Rectal smooth muscle tissue (tissue), 1 donor: ENCODE measurements around the gene TEPSIN.

Source experiments
- H3K27ac ChIP-seq: one replicate; pipeline ENCODE4 v1.7.0; 2013; ENCODE audit warnings: low read depth, low read length, inconsistent platforms
- H3K27me3 ChIP-seq: one replicate; pipeline ENCODE4 v1.7.0; 2013; ENCODE audit warnings: low read length; ENCODE audit not compliant: control insufficient read depth, insufficient read depth
- H3K36me3 ChIP-seq: one replicate; pipeline ENCODE4 v1.7.0; 2013; ENCODE audit warnings: low read length; ENCODE audit not compliant: control insufficient read depth, insufficient read depth
- H3K4me1 ChIP-seq: one replicate; pipeline ENCODE4 v1.7.0; 2013; ENCODE audit warnings: low read length; ENCODE audit not compliant: control insufficient read depth, insufficient read depth
- H3K4me3 ChIP-seq: one replicate; pipeline ENCODE4 v1.7.0; 2013; ENCODE audit warnings: low read length
- H3K9ac ChIP-seq: one replicate; pipeline ENCODE4 v1.7.0; 2013; ENCODE audit warnings: low read length

TEPSIN gene

DNA sequence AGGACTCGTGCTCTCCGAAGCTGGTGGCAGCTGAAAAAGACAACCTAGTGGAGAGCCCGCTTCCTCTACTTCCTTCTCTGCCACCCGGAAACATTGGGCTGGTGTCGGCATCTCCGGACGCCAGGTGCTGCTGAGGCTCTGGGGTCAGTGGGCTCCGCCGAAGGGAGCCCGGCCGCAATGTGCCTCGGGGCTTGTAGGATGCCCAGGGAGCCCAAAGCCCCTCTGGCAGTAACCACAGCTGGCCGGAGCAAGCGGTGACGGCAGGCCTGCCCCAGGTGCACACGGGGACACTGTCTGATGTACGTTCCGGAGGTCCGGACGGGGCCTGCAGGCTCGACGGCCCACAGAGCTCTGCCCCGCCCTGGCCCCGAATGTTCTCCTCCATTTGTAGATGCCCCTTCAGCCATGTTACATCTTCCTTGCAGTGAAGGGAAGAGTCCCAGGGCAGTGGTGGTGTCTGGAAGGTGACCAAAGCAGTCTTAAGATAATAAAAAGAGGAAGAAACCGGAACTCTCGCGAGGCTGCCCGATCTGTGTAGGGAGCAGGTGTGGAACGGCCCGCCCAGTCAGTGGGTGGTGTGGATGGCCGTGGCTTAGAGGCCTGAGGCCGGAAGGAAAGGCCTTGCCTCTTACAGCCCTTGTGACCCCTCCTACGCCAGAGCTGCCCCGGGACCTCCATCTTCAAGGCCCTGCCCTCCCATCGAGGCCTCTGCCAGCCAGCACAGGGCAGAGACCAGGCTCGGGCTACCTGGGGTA, 22.9 kb upstream of the TEPSIN start:
- H3K27me3 ChIP-seq, result no peaks in the 10 kb centered on the region
- no peak overlapping the region for H3K9ac ChIP-seq
- H3K27ac ChIP-seq, result no peak overlapping the region
- H3K36me3 ChIP-seq, result peaks cover 28% of the 10 kb centered on the region
- no peak overlapping the region for H3K4me3 ChIP-seq
- H3K4me1 ChIP-seq, result no peaks in the 10 kb centered on the region

DNA sequence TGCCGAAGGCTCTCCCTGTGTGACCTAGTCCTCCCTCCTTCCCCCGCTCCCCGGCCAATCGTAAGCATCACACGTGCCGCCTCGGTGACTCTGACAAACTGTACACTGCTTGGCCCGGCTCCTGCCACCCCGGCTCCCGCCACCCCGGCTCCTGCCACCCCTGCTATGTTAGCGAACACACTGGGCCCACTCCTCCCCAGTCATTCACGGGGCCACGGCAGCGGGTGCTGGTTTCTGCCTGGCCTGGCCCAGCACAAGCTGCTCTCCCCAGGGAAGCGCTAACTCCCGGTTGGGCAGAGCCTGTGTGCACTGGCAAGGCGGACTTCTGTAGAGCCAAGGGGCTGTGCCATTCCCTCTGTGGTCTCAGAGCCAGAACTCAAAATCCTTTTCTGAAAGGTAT, 22.2 kb upstream of the TEPSIN start:
- peaks cover 27% of the 10 kb centered on the region for H3K36me3 ChIP-seq
- H3K4me1 ChIP-seq, result no peaks in the 10 kb centered on the region
- H3K27me3 ChIP-seq, result no peaks in the 10 kb centered on the region
- no peak overlapping the region for H3K9ac ChIP-seq
- no peak overlapping the region for H3K4me3 ChIP-seq
- H3K27ac ChIP-seq, result no peak overlapping the region

DNA sequence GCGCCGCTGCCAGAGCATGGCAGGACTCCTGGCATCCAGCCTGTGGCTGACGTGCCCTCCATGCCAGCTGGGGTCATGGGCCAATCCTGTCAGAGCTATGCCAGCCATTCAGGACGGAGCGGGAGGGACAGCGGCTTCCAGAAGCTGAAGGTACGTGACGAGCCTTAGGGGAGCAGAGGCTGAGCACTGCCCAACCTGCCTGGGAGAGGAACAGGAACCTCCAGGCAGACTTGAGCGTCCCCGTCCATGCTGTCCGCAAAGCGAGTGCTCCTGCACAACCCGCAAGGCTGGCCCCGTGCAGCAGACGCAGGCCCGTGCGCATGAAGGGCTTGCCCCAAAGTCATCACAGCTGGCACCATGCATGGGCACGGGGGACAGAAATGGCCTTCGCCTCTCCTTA, 21.8 kb upstream of the TEPSIN start:
- no peak overlapping the region for H3K27ac ChIP-seq
- H3K9ac ChIP-seq, result no peak overlapping the region
- no peaks in the 10 kb centered on the region for H3K4me1 ChIP-seq
- peaks cover 23% of the 10 kb centered on the region for H3K36me3 ChIP-seq
- no peaks in the 10 kb centered on the region for H3K27me3 ChIP-seq
- no peak overlapping the region for H3K4me3 ChIP-seq

DNA sequence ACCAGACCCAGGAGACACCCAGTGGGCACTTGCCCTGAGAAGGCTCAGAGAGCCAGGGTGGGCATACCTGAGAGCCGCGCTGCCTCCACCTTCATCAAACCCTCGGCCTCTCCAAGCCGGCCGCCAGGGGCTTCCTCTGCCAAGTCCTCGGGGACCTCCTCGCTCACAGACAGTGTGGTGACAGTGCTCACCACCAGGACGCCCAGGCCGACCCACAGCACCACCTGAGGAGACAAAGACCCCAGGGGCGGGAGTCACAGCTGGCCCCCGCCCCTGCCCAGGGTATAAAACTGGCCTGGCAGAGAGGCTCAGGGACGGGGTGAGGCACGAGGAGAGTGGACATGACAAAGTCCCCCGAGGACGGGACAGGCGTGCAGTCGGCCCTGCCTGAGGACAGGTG, 21.3 kb upstream of the TEPSIN start:
- Histone ChIP-seq H3K4me1 (no peaks in the 10 kb centered on the region), H3K27me3 (no peaks in the 10 kb centered on the region), H3K27ac (no peak overlapping the region), H3K9ac (no peak overlapping the region), H3K36me3 (peaks cover 23% of the 10 kb centered on the region), H3K4me3 (no peak overlapping the region)

DNA sequence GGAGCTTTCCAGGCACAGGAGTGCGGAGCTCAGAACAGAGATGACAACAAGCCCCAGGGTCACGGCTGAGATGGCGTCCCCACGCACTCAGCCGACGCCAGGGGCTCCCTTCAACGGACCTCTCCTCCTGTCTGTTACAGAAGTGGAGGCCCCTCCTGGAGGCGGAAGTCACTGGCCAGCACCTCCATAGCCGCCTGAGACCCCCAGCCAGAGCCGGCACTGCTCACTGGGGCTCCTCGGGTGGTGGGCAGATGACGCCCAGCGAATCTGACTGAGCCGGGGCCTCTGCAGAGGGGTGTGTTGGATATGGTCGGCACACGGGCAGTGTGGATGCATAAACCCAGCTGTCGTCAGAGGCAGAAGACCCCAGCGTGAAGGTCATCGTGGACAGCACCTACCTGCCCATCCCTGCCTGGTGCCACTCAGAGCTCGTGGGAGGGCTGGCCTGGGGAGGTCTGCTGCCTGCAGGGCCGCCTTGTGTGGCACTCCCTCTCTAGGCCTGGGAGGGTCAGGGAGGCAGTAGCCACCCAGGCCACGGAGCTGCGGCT, 20.3 kb upstream of the TEPSIN start:
- H3K36me3 ChIP-seq, result peaks cover 19% of the 10 kb centered on the region
- H3K27me3 ChIP-seq, result no peaks in the 10 kb centered on the region

DNA sequence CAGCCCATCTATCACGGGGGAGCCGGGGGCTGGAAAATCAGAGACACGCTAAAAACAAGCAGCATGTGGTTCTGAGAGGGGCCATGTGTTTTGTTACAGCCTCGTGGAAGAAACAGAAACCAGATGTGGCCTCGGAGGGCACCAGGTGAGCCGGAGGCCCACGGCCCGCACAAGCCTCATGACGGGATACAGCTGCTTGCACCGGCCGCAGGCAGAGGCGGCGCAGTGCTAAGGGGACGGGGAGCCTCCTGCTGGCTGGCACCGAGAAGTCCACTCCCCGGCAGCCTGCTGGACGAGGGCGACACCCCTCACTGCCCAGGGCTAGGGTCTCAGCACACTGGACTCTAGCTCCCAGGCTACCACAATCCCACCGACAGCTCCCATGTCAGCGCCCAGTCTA, 19.4 kb upstream of the TEPSIN start:
- H3K4me3 ChIP-seq, result no peak overlapping the region
- H3K36me3 ChIP-seq, result peaks cover 18% of the 10 kb centered on the region
- no peak overlapping the region for H3K9ac ChIP-seq
- no peak overlapping the region for H3K27ac ChIP-seq
- H3K27me3 ChIP-seq, result no peaks in the 10 kb centered on the region
- no peaks in the 10 kb centered on the region for H3K4me1 ChIP-seq

More for the DNA sequence above, 20.3 kb upstream of the TEPSIN start:
- Histone ChIP-seq H3K4me3 (no peak overlapping the region), H3K9ac (no peak overlapping the region), H3K4me1 (no peaks in the 10 kb centered on the region), H3K27ac (no peak overlapping the region)

DNA sequence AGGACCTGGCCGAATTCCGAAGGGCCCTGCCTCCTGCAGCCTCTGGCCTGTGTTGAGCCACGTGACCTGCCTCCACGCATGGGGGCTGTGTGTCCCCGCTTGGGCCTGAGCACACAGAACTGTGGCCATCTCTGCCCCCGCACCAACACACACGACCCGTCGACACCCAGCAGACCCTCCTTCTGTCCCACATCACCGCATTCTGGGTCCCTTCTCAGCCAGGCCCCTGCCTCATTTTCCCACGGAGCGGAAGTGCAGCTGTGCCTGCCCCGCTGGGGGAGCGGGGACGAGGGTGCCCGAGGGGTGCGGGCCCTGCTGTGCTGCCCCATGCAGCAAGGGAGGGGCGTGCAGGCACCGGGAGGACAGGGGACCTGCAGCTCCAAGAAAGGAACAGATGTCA, 18.7 kb upstream of the TEPSIN start:
- Histone ChIP-seq H3K4me1 (no peaks in the 10 kb centered on the region), H3K9ac (no peak overlapping the region), H3K27me3 (no peaks in the 10 kb centered on the region), H3K4me3 (no peak overlapping the region), H3K36me3 (peaks cover 13% of the 10 kb centered on the region), H3K27ac (no peak overlapping the region)

DNA sequence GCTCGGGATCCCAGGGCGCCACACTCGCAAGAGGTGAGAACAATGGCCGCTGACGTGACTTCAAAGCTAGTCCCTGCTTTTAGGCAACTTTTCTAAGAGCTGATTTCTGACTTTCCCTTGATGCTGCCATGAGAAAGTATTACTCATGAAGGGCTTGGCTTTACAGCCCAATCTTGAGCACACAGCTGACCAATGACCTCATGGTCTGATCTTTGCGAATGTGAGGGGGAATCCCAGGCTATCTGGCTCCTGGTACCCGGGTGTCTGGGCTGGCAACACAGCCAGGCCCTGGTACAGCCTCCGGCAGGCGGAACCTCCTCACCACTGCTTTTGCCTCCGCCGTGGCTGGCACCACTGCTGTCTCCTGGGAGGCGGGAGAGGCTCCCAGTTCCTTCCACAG, 17.8 kb upstream of the TEPSIN start:
- Histone ChIP-seq H3K9ac (no peak overlapping the region), H3K4me1 (no peaks in the 10 kb centered on the region), H3K27ac (no peak overlapping the region), H3K4me3 (no peak overlapping the region), H3K36me3 (peaks cover 9% of the 10 kb centered on the region), H3K27me3 (no peaks in the 10 kb centered on the region)

DNA sequence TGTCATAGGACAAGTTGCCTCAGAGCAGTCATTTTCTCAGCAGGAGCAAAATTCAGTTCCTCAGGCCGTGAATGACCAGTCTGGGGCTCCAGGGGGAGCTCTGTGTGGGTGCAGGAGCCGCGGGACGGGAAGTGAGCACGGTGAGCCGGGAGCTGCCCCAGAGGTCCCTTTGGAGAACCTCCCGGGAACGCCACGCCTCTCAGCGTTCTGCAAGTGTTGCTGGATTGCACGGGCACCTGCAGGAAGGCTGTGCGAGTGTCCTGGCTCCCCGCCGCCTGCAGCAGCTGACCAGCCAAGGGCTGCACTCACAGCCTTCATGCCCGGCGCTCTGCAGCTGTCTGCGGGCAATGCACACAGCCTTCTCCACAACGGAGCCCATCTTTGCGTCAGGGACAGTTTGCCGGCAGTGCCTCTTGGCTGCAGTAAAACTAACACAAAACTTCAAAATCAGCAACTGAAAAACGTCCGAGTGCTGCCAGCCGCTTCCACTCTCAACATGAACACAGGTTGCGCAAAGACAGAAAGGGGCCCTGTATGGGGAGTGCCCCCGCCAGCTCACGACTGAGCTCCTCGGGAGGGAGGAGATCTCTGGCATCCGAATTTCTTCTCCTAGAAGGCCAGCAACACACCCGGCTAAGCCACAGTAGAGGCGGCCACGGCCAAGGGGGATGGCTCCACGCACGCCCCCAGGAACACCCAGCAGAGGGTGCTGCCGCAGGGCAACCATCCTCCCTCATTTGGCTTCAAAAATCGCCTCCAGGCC, 16.3 kb upstream of the TEPSIN start:
- H3K4me1 ChIP-seq, result no peaks in the 10 kb centered on the region

DNA sequence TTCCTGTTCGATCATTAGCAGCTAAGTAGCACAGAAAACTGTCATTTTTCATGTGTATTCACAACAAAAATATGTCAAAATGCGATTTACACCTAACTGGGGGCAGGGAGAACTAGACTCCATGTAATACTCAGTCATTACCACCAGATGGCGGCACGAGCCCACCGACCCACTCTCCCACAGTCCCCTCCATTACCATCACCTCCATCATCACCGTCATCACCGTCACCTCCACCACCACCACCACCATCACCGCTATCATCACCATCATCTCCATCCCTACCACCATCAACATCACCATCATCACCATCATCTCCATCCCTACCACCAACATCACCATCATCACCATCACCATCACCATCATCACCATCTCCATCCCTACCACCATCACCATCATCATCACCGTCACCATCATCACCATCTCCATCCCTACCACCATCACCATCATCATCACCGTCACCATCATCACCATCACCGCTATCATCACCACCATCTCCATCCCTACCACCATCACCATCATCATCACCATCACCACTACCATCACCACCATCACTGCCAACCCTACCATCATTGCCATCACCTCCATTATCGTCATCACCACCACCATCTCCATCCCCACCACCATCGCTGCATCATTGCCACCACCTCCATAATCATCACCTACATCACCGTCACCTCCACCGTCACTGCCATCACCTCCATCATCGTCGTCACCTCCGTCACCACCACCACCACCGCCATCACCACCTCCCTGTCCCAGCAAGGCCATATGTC, 14.7 kb upstream of the TEPSIN start:
- no peak overlapping the region for H3K27ac ChIP-seq
- peaks cover 6% of the 10 kb centered on the region for H3K36me3 ChIP-seq
- no peak overlapping the region for H3K4me3 ChIP-seq
- no peaks in the 10 kb centered on the region for H3K27me3 ChIP-seq
- no peaks in the 10 kb centered on the region for H3K4me1 ChIP-seq
- no peak overlapping the region for H3K9ac ChIP-seq

More for the DNA sequence above, 16.3 kb upstream of the TEPSIN start:
- Histone ChIP-seq H3K4me3 (peak overlapping the region; percentile 22), H3K27ac (no peak overlapping the region), H3K27me3 (no peaks in the 10 kb centered on the region), H3K9ac (no peak overlapping the region), H3K36me3 (peaks cover 4% of the 10 kb centered on the region)

DNA sequence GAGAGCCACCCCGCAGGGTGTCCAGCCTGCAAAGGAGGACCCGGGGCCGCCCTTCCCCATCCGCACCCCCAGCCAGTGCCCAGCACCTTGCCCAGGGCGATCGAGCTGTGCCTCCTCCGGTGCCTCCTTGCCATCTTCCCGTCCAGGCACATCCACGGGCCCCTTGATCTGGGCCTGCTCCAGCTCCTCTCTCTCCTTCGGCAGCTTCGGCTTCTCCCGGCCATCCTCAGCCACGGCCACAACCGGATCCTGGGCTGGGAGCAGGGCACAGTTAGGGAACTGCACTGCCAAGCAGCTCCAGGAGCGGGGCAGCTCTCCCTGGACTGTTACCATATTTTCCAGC, 14.1 kb upstream of the TEPSIN start:
- H3K27me3 ChIP-seq, result no peaks in the 10 kb centered on the region
- H3K4me3 ChIP-seq, result no peak overlapping the region
- no peak overlapping the region for H3K9ac ChIP-seq
- H3K27ac ChIP-seq, result no peak overlapping the region
- peaks cover 6% of the 10 kb centered on the region for H3K36me3 ChIP-seq
- H3K4me1 ChIP-seq, result no peaks in the 10 kb centered on the region

DNA sequence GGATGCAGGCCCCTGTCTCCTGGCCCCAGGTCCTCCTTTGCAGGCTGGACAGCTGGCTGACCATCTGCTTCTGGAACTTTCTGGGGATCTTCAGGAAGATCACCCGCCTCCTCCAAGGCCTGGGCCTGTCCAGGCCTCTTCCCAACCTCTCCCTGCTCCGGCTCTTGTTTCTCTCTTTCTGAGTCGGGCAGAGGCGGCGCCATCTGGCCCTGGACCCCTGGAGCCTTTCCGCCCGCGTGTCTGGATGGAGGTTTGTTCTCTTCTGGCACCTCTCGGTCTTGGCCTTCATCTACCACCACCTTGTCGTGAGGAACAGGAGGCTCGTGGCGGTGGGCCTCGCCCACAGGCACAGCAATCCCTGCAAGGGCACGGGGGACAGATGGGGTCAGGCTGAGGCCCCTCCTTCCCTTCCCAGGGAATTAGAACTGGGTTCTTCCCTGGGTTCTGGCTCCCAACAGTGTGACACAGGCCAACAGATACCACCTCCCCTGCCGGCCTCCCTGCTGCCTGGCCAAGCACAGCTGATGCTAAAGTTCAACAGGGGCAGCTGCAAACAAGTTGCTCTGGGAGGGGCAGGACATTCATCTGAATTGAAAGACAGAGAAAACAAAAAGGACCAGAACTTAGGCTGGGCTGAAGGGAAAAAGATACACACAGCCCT, 13.6 kb upstream of the TEPSIN start:
- no peaks in the 10 kb centered on the region for H3K4me1 ChIP-seq
- no peak overlapping the region for H3K27ac ChIP-seq
- H3K27me3 ChIP-seq, result no peaks in the 10 kb centered on the region
- no peak overlapping the region for H3K9ac ChIP-seq
- H3K4me3 ChIP-seq, result no peak overlapping the region
- peaks cover 6% of the 10 kb centered on the region for H3K36me3 ChIP-seq
